Renal pelvis (tissue), 12 donors: ENCODE data around the gene KCNC4. TPM values are rescaled to one million over a fixed set of nuclear protein-coding genes. Genes with fewer than 3 reads are reported as not detected.
A peak's percentile ranks its signal among the peaks of the same experiment; 100 is the strongest.

Source experiments
- DNase-seq: peaks from one replicate; pipeline ENCODE4 v3.0.0-alpha.2; 2013
- long read RNA-seq, 16 experiments: transcript quantifications; one replicate each; lab custom pipeline, GENCODE V29; 2026
- polyA plus RNA-seq, 3 donors: library from polyadenylated mRNA; unstranded; fragments of 120-200 nt; gene quantifications; one replicate each; pipeline ENCODE4 v1.2.1, GENCODE V29; 2013; ENCODE audit not compliant: insufficient read length in 3 of 3

Gene KCNC4
- 1 to 10 TPM; 5.0 to 8.1 (median 7.6) TPM for polyA plus RNA-seq
- long read RNA-seq, donor 1, full-length matches to known transcripts = 1 of 1 reads
- long read RNA-seq, donor 1, partial matches to known transcripts = 0 of 1 reads
- long read RNA-seq, donor 1, other reads (novel, unspliced or antisense) = 0 of 1 reads
- long read RNA-seq, donor 2 = 0 reads
- long read RNA-seq, donor 3, full-length matches to known transcripts = 1 of 1 reads
- long read RNA-seq, donor 3, partial matches to known transcripts = 0 of 1 reads
- long read RNA-seq, donor 3, other reads (novel, unspliced or antisense) = 0 of 1 reads
- long read RNA-seq, donor 4, full-length matches to known transcripts = 1 of 1 reads
- long read RNA-seq, donor 4, partial matches to known transcripts = 0 of 1 reads
- long read RNA-seq, donor 4, other reads (novel, unspliced or antisense) = 0 of 1 reads
- long read RNA-seq, donor 5, full-length matches to known transcripts = 1 of 1 reads
- long read RNA-seq, donor 5, partial matches to known transcripts = 0 of 1 reads
- long read RNA-seq, donor 5, other reads (novel, unspliced or antisense) = 0 of 1 reads
- long read RNA-seq, donor 6, full-length matches to known transcripts = 1 of 1 reads
- long read RNA-seq, donor 6, partial matches to known transcripts = 0 of 1 reads
- long read RNA-seq, donor 6, other reads (novel, unspliced or antisense) = 0 of 1 reads
- long read RNA-seq, donor 7 = 0 reads
- long read RNA-seq, donor 8 = 0 reads
- long read RNA-seq, donor 9 = 0 reads
- long read RNA-seq, donor 10 = 0 reads
- long read RNA-seq, donor 11, partial matches to known transcripts = 0 of 1 reads
- long read RNA-seq, donor 11, other reads (novel, unspliced or antisense) = 0 of 1 reads
- long read RNA-seq, donor 12, full-length matches to known transcripts = 2 of 7 reads
- long read RNA-seq, donor 12, partial matches to known transcripts = 5 of 7 reads
- long read RNA-seq, donor 12, other reads (novel, unspliced or antisense) = 0 of 7 reads
- long read RNA-seq, donor 13, full-length matches to known transcripts = 1 of 1 reads
- long read RNA-seq, donor 13, partial matches to known transcripts = 0 of 1 reads
- long read RNA-seq, donor 13, other reads (novel, unspliced or antisense) = 0 of 1 reads
- long read RNA-seq, donor 14 = 0 reads
- long read RNA-seq, donor 15, full-length matches to known transcripts = 2 of 2 reads
- long read RNA-seq, donor 15, partial matches to known transcripts = 0 of 2 reads
- long read RNA-seq, donor 15, other reads (novel, unspliced or antisense) = 0 of 2 reads
- long read RNA-seq, donor 16, partial matches to known transcripts = 0 of 1 reads
- long read RNA-seq, donor 16, other reads (novel, unspliced or antisense) = 0 of 1 reads

- peak; percentile 31 for DNase-seq
These were observed at the start of gene KCNC4 for GRCh38 chr1:110209715-110210603. KCNC4 (plus strand) TSS chr1:110210314; CDS start chr1:110211500, 1,186 bp downstream.

- DNase-seq = no peak
These were observed 49.5 kb upstream of the KCNC4 start for GRCh38 chr1:110160538-110161100.

- no peak for DNase-seq
These were observed 48.9 kb upstream of the KCNC4 start for GRCh38 chr1:110161165-110161564.

GRCh38 chr1:110161849-110162248 is 48.3 kb upstream of the KCNC4 start:
- no peak for DNase-seq

GRCh38 chr1:110163591-110163990 is 46.5 kb upstream of the KCNC4 start:
- DNase-seq = no peak

GRCh38 chr1:110164725-110165350 is 45.3 kb upstream of the KCNC4 start:
- DNase-seq = no peak

GRCh38 chr1:110165761-110166231 is 44.3 kb upstream of the KCNC4 start:
- DNase-seq = no peak

- DNase-seq = no peak
These were observed 43.3 kb upstream of the KCNC4 start for GRCh38 chr1:110166861-110167260.

- DNase-seq = no peak
These were observed 39.1 kb upstream of the KCNC4 start for GRCh38 chr1:110170766-110171733.

- no peak for DNase-seq
These were observed 38.1 kb upstream of the KCNC4 start for GRCh38 chr1:110172001-110172400.

- no peak for DNase-seq
These were observed 36.5 kb upstream of the KCNC4 start for GRCh38 chr1:110173466-110174105.

GRCh38 chr1:110174961-110175360 is 35.2 kb upstream of the KCNC4 start:
- no peak for DNase-seq

GRCh38 chr1:110176299-110176956 is 33.7 kb upstream of the KCNC4 start:
- no peak for DNase-seq

GRCh38 chr1:110177775-110178174 is 32.3 kb upstream of the KCNC4 start:
- DNase-seq = no peak

GRCh38 chr1:110183642-110184167 is 26.4 kb upstream of the KCNC4 start:
- DNase-seq = no peak

- DNase-seq = no peak
These were observed 25.7 kb upstream of the KCNC4 start for GRCh38 chr1:110184446-110184845.

GRCh38 chr1:110185181-110185580 is 24.9 kb upstream of the KCNC4 start:
- no peak for DNase-seq
